Thyroid gland (tissue), 4 donors: ENCODE data around the gene UMODL1. TPM values are rescaled to one million over a fixed set of nuclear protein-coding genes. Genes with fewer than 3 reads are reported as not detected.
A peak's percentile ranks its signal among the peaks of the same experiment; 100 is the strongest.

Experiments used
- DNase-seq, 2 donors: peaks; one replicate each; pipeline ENCODE4 v3.0.0-alpha.2; 2019
- H3K27ac ChIP-seq, 3 donors: fragments of 200-600 bp; sonication (generic); 1 replicate in 2 of 3; 2 replicates in 1 of 3; pipeline ENCODE4 v1.5.1; 2016 to 2019; ENCODE audit warnings: mild to moderate bottlenecking in 1 of 3, moderate library complexity in 1 of 3
- H3K27me3 ChIP-seq: fragments of 200-600 bp; sonication (generic); one replicate; pipeline ENCODE4 v1.5.1; 2019
- H3K36me3 ChIP-seq, 2 donors: fragments of 200-600 bp; sonication (generic); one replicate each; pipeline ENCODE4 v1.5.1; 2016 to 2019
- H3K4me1 ChIP-seq, 2 donors: fragments of 200-600 bp; sonication (generic); one replicate each; pipeline ENCODE4 v1.5.1; 2017 to 2019
- H3K4me3 ChIP-seq, 3 donors: fragments of 200-600 bp; sonication (generic); replicated peaks in 1 of 3; 1 replicate in 2 of 3; 2 replicates in 1 of 3; pipeline ENCODE4 v1.5.1; 2016; ENCODE audit warnings: mild to moderate bottlenecking in 1 of 3
- H3K9me3 ChIP-seq: fragments of 200-600 bp; sonication (generic); one replicate; pipeline ENCODE4 v1.5.1; 2017
- CTCF ChIP-seq, 6 experiments: fragments of 200-600 bp in 3 of 6; fragments of 450-650 bp in 3 of 6; sonication (generic) in 3 of 6; IDR thresholded peaks; one replicate each; pipeline ENCODE4 v1.5.1; 2016 to 2019; ENCODE audit warnings: antibody characterized with exemption in 6 of 6, mild to moderate bottlenecking in 2 of 6, inconsistent platforms in 1 of 6, moderate library complexity in 1 of 6
- POLR2A ChIP-seq, 2 donors: fragments of 450-650 bp; IDR thresholded peaks; one replicate each; pipeline ENCODE4 v1.6.1; 2017; ENCODE audit warnings: antibody characterized with exemption in 2 of 2, mild to moderate bottlenecking in 2 of 2, moderate library complexity in 1 of 2
- WGBS, 2 donors: methylation state at CpG; one replicate each; pipeline ENCODE4 v1.1.5; 2017; 5-methylcytosine and 5-hydroxymethylcytosine counted together
- intact Hi-C: fragments of 100-400 bp; cut with DNase I; formaldehyde crosslinking; loops from one replicate; pipeline ENCODE4 v1.15.1; 2023
- total RNA-seq, 4 donors: library from RNA; depleted of rRNA; stranded (reverse); fragments of >200 nt; gene quantifications; one replicate each; pipeline ENCODE4 v1.2.3, GENCODE V29; 2016

The UMODL1 gene
- total RNA-seq, 4 donors from 2014 or later: not detected

GRCh38 chr21:42144679-42145568 is 73.8 kb downstream of the UMODL1 start:
- WGBS, 2 donors: 76 to 83% methylated on average over 4 of the region's 4 CpGs
- no peaks in the 10 kb centered on the region for H3K36me3 ChIP-seq
- TF ChIP-seq CTCF (IDR thresholded peaks at IDR 0.05): no peak
- TF ChIP-seq POLR2A (IDR thresholded peaks at IDR 0.05): no peak
- no peaks in the 10 kb centered on the region for H3K27me3 ChIP-seq
- no peak for DNase-seq
- H3K4me1 ChIP-seq: no peaks in the 10 kb centered on the region
- H3K9me3 ChIP-seq: no peaks in the 10 kb centered on the region
- intact Hi-C loops: no loop called here
- H3K4me3 ChIP-seq: no peak overlapping the region
- H3K27ac ChIP-seq: no peak overlapping the region

- DNase-seq: peak; percentile 47 to 57
- Histone ChIP-seq H3K9me3 (no peaks in the 10 kb centered on the region), H3K4me1 (no peaks in the 10 kb centered on the region), H3K27ac (no peak overlapping the region), H3K27me3 (no peaks in the 10 kb centered on the region), H3K36me3 (no peaks in the 10 kb centered on the region), H3K4me3 (no peak overlapping the region)
- peak; percentile 75 to 92 (median 89) for TF ChIP-seq CTCF (IDR thresholded peaks at IDR 0.05)
- TF ChIP-seq POLR2A (IDR thresholded peaks at IDR 0.05): no peak
- 19 to 26% methylated on average over 10 to 13 of the region's 15 CpGs for WGBS, 2 donors
- intact Hi-C loops: loop anchor here (2.0 kb wide), 1 partner anchor 113 kb away; no protein-coding TSS in a partner anchor
These were observed 74.6 kb downstream of the UMODL1 start for GRCh38 chr21:42145569-42146272.

GRCh38 chr21:42146273-42146805 is 75.2 kb downstream of the UMODL1 start:
- intact Hi-C loops: loop anchor here (2.0 kb wide), 1 partner anchor 112 kb away; no protein-coding TSS in a partner anchor
- H3K27me3 ChIP-seq: no peaks in the 10 kb centered on the region
- 67 to 89% methylated on average over 3 to 9 of the region's 10 CpGs for WGBS, 2 donors
- H3K36me3 ChIP-seq: no peaks in the 10 kb centered on the region
- no peaks in the 10 kb centered on the region for H3K9me3 ChIP-seq
- no peak overlapping the region for H3K27ac ChIP-seq
- TF ChIP-seq POLR2A (IDR thresholded peaks at IDR 0.05) (no peak), CTCF (IDR thresholded peaks at IDR 0.05) (no peak)
- no peak for DNase-seq
- no peak overlapping the region for H3K4me3 ChIP-seq
- peaks cover 5% of the 10 kb centered on the region in 2 donors for H3K4me1 ChIP-seq

GRCh38 chr21:42146821-42147220 is 75.7 kb downstream of the UMODL1 start:
- no peaks in the 10 kb centered on the region for H3K9me3 ChIP-seq
- TF ChIP-seq POLR2A (IDR thresholded peaks at IDR 0.05) (no peak), CTCF (IDR thresholded peaks at IDR 0.05) (no peak)
- H3K4me3 ChIP-seq: no peak overlapping the region
- peaks cover 6 to 7% of the 10 kb centered on the region in 2 donors for H3K4me1 ChIP-seq
- WGBS, 2 donors: 88 to 100% methylated on average over 1 to 17 of the region's 19 CpGs
- no peak for DNase-seq
- intact Hi-C loops: loop anchor here (2.0 kb wide), 1 partner anchor 112 kb away; no protein-coding TSS in a partner anchor
- H3K27ac ChIP-seq: no peak overlapping the region
- no peaks in the 10 kb centered on the region for H3K36me3 ChIP-seq
- H3K27me3 ChIP-seq: no peaks in the 10 kb centered on the region
